Smooth muscle cell (in vitro differentiated cells): ENCODE data around the gene IGSF8. TPM values are rescaled to one million over a fixed set of nuclear protein-coding genes. Genes with fewer than 3 reads are reported as not detected.

ENCODE experiments used
- DNase-seq: peaks from one replicate; lab custom pipeline; 2025; ENCODE audit not compliant: unreplicated experiment; lab: John Stamatoyannopoulos, UW
- H2AFZ ChIP-seq: fragments of 200-600 bp; sonication (generic); 2 replicates; pipeline ENCODE4 v1.6.0; 2016; ENCODE audit warnings: antibody characterized with exemption, low read depth, mild to moderate bottlenecking
- H3F3A ChIP-seq: fragments of 200-600 bp; sonication (generic); 2 replicates; pipeline ENCODE4 v1.6.0; 2017; ENCODE audit warnings: antibody characterized with exemption, low read depth
- H3K27ac ChIP-seq: fragments of 200-600 bp; sonication (generic); 2 replicates; pipeline ENCODE4 v1.5.1; 2016; ENCODE audit warnings: low read depth, mild to moderate bottlenecking
- H3K27me3 ChIP-seq: fragments of 200-600 bp; sonication (generic); 2 replicates; pipeline ENCODE4 v1.6.1; 2016; ENCODE audit warnings: low read depth, mild to moderate bottlenecking
- H3K36me3 ChIP-seq: fragments of 200-600 bp; sonication (generic); 2 replicates; pipeline ENCODE4 v1.5.1; 2016; ENCODE audit warnings: low read depth
- H3K4me1 ChIP-seq: fragments of 200-600 bp; sonication (generic); 2 replicates; pipeline ENCODE4 v1.5.1; 2016; ENCODE audit warnings: low read depth
- H3K4me2 ChIP-seq: fragments of 200-600 bp; sonication (generic); 2 replicates; pipeline ENCODE4 v1.6.0; 2016; ENCODE audit warnings: mild to moderate bottlenecking
- H3K4me3 ChIP-seq: fragments of 200-600 bp; sonication (generic); 2 replicates; pipeline ENCODE4 v1.5.1; 2016; ENCODE audit warnings: mild to moderate bottlenecking
- H3K79me2 ChIP-seq: fragments of 200-600 bp; sonication (generic); 2 replicates; pipeline ENCODE4 v1.6.0; 2016; ENCODE audit warnings: low read depth, mild to moderate bottlenecking
- H3K9ac ChIP-seq: fragments of 200-600 bp; sonication (generic); 2 replicates; pipeline ENCODE4 v1.6.0; 2016; ENCODE audit warnings: low read depth
- H3K9me3 ChIP-seq: fragments of 200-600 bp; sonication (generic); replicated peaks from 2 replicates; pipeline ENCODE4 v1.5.1; 2016; ENCODE audit warnings: low read depth
- H4K20me1 ChIP-seq: fragments of 200-600 bp; sonication (generic); 2 replicates; pipeline ENCODE4 v1.6.0; 2016; ENCODE audit warnings: low read depth
- CTCF ChIP-seq: fragments of 200-600 bp; sonication (generic); IDR thresholded peaks from 2 replicates; pipeline ENCODE4 v1.5.1; 2017; ENCODE audit warnings: borderline replicate concordance, mild to moderate bottlenecking, antibody characterized with exemption; ENCODE audit not compliant: insufficient read depth, poor library complexity, severe bottlenecking
- WGBS: methylation state at CpG from one replicate; pipeline ENCODE4 v1.1.7; 2016; ENCODE audit warnings: low lambda C conversion rate; 5-methylcytosine and 5-hydroxymethylcytosine counted together
- polyA plus RNA-seq: library from polyadenylated mRNA; unstranded; fragments of >200 nt; fragmentation: Nextera tagmentation; extraction: Ambion mirVana; gene quantifications from 2 replicates; pipeline ENCODE4 v1.2.1, GENCODE V29; 2016
- total RNA-seq: library from RNA; depleted of rRNA; stranded (reverse); fragments of >200 nt; gene quantifications from 2 replicates; pipeline ENCODE4 v1.2.3, GENCODE V29; 2014

The IGSF8 gene
- total and polyA plus RNA-seq, 2 experiments from 2014 or later, result 20.8 to 30.2 TPM

DNA sequence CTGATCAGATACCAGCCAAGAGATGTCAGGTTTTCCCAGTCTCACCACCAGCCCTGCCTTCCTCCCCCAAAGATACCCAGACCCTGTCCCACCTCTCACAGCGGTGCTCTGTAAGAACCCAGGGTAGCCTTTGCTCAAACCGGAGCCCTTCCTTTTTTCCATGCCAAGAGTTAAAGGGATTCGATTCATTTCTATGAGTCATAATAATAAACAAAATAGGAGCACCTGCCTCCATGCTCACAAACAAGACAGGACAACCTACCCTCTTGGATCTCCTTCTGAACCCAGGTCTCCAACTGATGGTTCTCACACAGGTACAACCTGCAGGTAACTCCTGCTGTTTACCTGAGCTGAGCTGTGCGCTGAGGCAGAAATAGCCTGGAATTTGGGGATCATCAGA, 11.3 kb upstream of the IGSF8 start:
- no peaks in the 10 kb centered on the region for H3K9me3 ChIP-seq
- H3K27me3 ChIP-seq, result no peaks in the 10 kb centered on the region
- H3K36me3 ChIP-seq, result no peaks in the 10 kb centered on the region
- no peak overlapping the region for H3K9ac ChIP-seq
- 92% methylated on average over 4 of the region's 4 CpGs for WGBS
- no peak overlapping the region for H3K4me3 ChIP-seq
- no peaks in the 10 kb centered on the region for H3F3A ChIP-seq
- DNase-seq, result no peak
- no peaks in the 10 kb centered on the region for H4K20me1 ChIP-seq
- H3K4me1 ChIP-seq, result peaks cover 30% of the 10 kb centered on the region
- no peak overlapping the region for H3K27ac ChIP-seq
- no peaks in the 10 kb centered on the region for H3K79me2 ChIP-seq
- TF ChIP-seq CTCF, result no peak
- H3K4me2 ChIP-seq, result no peak overlapping the region
- no peak overlapping the region for H2AFZ ChIP-seq

- Histone ChIP-seq H3K27me3 (no peaks in the 10 kb centered on the region), H3K4me2 (no peak overlapping the region), H3K9ac (no peak overlapping the region), H3K4me3 (no peak overlapping the region), H4K20me1 (no peaks in the 10 kb centered on the region), H2AFZ (no peak overlapping the region), H3K27ac (no peak overlapping the region), H3K9me3 (no peaks in the 10 kb centered on the region), H3K79me2 (no peaks in the 10 kb centered on the region), H3K4me1 (peaks cover 30% of the 10 kb centered on the region), H3K36me3 (no peaks in the 10 kb centered on the region), H3F3A (no peaks in the 10 kb centered on the region)
- DNase-seq, result no peak
- TF ChIP-seq CTCF, result peak; percentile 55
- WGBS, result 69% methylated on average over 5 of the region's 6 CpGs
Measured at GRCh38 chr1:160108888-160109662, 10.7 kb upstream of the IGSF8 start.

GRCh38 chr1:160107512-160107911, 9.1 kb upstream of the IGSF8 start:
- no peak overlapping the region for H3K4me2 ChIP-seq
- no peak overlapping the region for H3K9ac ChIP-seq
- H3K36me3 ChIP-seq, result no peaks in the 10 kb centered on the region
- no peaks in the 10 kb centered on the region for H3K9me3 ChIP-seq
- 89% methylated on average over 1 of the region's 1 CpG for WGBS
- no peak overlapping the region for H3K27ac ChIP-seq
- TF ChIP-seq CTCF, result no peak
- no peak for DNase-seq
- H4K20me1 ChIP-seq, result no peaks in the 10 kb centered on the region
- H3K79me2 ChIP-seq, result no peaks in the 10 kb centered on the region
- H3K4me1 ChIP-seq, result peaks cover 26% of the 10 kb centered on the region
- no peaks in the 10 kb centered on the region for H3F3A ChIP-seq
- no peak overlapping the region for H2AFZ ChIP-seq
- H3K27me3 ChIP-seq, result no peaks in the 10 kb centered on the region
- no peak overlapping the region for H3K4me3 ChIP-seq

DNA sequence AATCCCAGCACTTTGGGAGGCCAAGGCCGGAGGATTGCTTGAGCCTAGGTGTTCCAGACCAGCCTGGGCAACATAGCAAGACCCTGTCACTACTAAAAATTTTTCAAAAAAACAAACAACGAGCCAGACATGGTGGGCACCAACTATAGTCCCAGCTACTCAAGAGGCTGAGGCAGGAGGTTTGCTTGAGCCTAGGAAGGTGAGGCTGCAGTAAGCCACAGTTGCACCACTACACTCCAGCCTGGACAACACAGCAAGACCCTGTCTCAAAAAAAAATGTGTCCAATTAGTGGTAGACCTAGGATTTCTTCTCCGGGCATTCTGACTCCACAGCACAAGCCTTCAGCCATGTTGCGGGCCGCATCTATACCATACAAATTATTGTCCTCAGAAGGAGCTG, 6.7 kb upstream of the IGSF8 start:
- H3K4me2 ChIP-seq, result no peak overlapping the region
- WGBS, result 81% methylated on average over 5 of the region's 5 CpGs
- no peak overlapping the region for H3K27ac ChIP-seq
- H3K36me3 ChIP-seq, result no peaks in the 10 kb centered on the region
- H3K4me1 ChIP-seq, result peaks cover 22% of the 10 kb centered on the region
- H3K27me3 ChIP-seq, result no peaks in the 10 kb centered on the region
- no peaks in the 10 kb centered on the region for H4K20me1 ChIP-seq
- H3K79me2 ChIP-seq, result no peaks in the 10 kb centered on the region
- no peak overlapping the region for H3K4me3 ChIP-seq
- no peaks in the 10 kb centered on the region for H3K9me3 ChIP-seq
- DNase-seq, result no peak
- no peak overlapping the region for H3K9ac ChIP-seq
- H2AFZ ChIP-seq, result no peak overlapping the region
- H3F3A ChIP-seq, result peaks cover 8% of the 10 kb centered on the region
- no peak for TF ChIP-seq CTCF
